AG04450 (cell line): Measurements from ENCODE around the gene EPB41. TPM values are rescaled to one million over a fixed set of nuclear protein-coding genes. Genes with fewer than 3 reads are reported as not detected.

Experiments used
- CTCF ChIA-PET: fragments of 300-600, 350-600 bp; formaldehyde crosslinking; extraction: SDS; loops from one replicate; lab custom pipeline; 2022; ENCODE audit warnings: antibody characterized with exemption, inconsistent platforms; lab: Charles Lee
- POLR2A ChIA-PET: fragments of 350-600 bp; formaldehyde crosslinking; extraction: SDS; loops from one replicate; lab custom pipeline; 2021; ENCODE audit warnings: antibody characterized with exemption, inconsistent platforms; lab: Yijun Ruan, JAX
- DNase-seq: peaks from one replicate; pipeline ENCODE4 v3.0.0-alpha.2; 2011; ENCODE audit warnings: low read depth, low spot score
- H3K27ac ChIP-seq: one replicate; pipeline ENCODE4 v1.5.1; 2012; ENCODE audit warnings: low read depth, low read length, control low read depth
- H3K27me3 ChIP-seq: one replicate; pipeline ENCODE4 v1.6.0; 2012; ENCODE audit warnings: low read length; ENCODE audit not compliant: control insufficient read depth, insufficient read depth
- H3K4me3 ChIP-seq: 2 replicates; pipeline ENCODE4 v1.5.1; 2011; ENCODE audit warnings: mild to moderate bottlenecking, low read depth, low read length, control low read depth
- H3K9me3 ChIP-seq: 2 replicates; pipeline ENCODE4 v1.5.1; 2012; ENCODE audit warnings: low read length; ENCODE audit not compliant: control insufficient read depth, insufficient read depth
- polyA plus RNA-seq: library from polyadenylated mRNA; depleted of rRNA; stranded (reverse); fragments of >200 nt; gene quantifications from 2 replicates; pipeline ENCODE4 v1.2.3, GENCODE V29; 2011
- TF ChIP-seq, protein P1 (sequence below): IDR thresholded peaks from 2 replicates; pipeline ENCODE4 v1.5.1; 2011; ENCODE audit warnings: low read depth, low read length, control low read depth, inconsistent platforms

The EPB41 gene
- polyA plus RNA-seq, 1 experiment, result 7.8 TPM

DNA sequence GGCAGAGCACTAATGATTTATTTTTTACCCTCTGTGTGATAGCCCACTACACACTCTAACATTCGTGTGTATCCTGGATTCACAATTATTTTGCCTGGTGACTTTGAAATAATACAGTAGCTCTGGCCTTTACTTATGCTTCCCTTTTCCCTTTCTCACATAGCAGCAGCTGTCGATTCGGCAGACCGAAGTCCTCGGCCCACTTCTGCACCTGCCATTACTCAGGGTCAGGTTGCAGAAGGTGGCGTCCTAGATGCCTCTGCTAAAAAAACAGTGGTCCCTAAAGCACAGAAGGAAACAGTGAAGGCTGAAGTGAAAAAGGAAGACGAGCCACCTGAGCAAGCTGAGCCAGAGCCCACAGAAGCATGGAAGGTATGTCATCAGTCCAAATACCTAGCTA is 138.6 kb downstream of the EPB41 start:
- no peaks in the 10 kb centered on the region for H3K9me3 ChIP-seq
- CTCF ChIA-PET, result no interaction called here
- POLR2A ChIA-PET, result no interaction called here
- DNase-seq, result no peak
- TF ChIP-seq, protein P1, sequence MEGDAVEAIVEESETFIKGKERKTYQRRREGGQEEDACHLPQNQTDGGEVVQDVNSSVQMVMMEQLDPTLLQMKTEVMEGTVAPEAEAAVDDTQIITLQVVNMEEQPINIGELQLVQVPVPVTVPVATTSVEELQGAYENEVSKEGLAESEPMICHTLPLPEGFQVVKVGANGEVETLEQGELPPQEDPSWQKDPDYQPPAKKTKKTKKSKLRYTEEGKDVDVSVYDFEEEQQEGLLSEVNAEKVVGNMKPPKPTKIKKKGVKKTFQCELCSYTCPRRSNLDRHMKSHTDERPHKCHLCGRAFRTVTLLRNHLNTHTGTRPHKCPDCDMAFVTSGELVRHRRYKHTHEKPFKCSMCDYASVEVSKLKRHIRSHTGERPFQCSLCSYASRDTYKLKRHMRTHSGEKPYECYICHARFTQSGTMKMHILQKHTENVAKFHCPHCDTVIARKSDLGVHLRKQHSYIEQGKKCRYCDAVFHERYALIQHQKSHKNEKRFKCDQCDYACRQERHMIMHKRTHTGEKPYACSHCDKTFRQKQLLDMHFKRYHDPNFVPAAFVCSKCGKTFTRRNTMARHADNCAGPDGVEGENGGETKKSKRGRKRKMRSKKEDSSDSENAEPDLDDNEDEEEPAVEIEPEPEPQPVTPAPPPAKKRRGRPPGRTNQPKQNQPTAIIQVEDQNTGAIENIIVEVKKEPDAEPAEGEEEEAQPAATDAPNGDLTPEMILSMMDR, result no peak
- H3K27me3 ChIP-seq, result no peaks in the 10 kb centered on the region
- H3K27ac ChIP-seq, result no peak overlapping the region
- no peak overlapping the region for H3K4me3 ChIP-seq

DNA sequence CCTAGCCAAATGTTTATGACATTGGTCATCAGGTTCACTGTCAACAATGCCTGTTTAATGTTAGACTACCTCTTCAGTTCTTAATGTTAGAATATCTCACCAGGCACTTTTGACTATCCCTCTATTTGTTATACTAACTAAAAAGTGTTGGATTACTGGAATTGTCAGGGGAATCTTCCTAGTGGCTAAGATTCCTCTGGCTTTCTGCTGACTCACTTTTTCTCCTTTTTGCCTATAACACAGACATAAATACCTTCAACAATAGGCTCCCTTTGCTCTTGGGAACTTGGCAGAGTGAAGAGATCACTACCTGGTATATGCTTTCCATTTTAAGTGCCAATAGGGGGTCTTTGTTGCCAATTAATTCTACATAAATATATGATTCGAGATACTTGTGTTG is 140.8 kb downstream of the EPB41 start:
- Histone ChIP-seq H3K27me3 (no peaks in the 10 kb centered on the region), H3K27ac (no peak overlapping the region), H3K9me3 (no peaks in the 10 kb centered on the region), H3K4me3 (no peak overlapping the region)
- ChIA-PET CTCF (interaction anchor here (1.8 kb wide), 1 partner anchor 147 kb away, joined by 4 read pairs; no protein-coding TSS in a partner anchor), POLR2A (no interaction called here)
- TF ChIP-seq, protein P1, result no peak
- DNase-seq, result no peak

GRCh38 chr1:29056256-29056655 is 141.9 kb downstream of the EPB41 start:
- CTCF ChIA-PET, result interaction anchor here (1.6 to 1.9 kb wide), 2 partner anchors 23 to 146 kb away, joined by 5 read pairs; no protein-coding TSS in a partner anchor
- TF ChIP-seq, protein P1, result no peak
- POLR2A ChIA-PET, result no interaction called here

DNA sequence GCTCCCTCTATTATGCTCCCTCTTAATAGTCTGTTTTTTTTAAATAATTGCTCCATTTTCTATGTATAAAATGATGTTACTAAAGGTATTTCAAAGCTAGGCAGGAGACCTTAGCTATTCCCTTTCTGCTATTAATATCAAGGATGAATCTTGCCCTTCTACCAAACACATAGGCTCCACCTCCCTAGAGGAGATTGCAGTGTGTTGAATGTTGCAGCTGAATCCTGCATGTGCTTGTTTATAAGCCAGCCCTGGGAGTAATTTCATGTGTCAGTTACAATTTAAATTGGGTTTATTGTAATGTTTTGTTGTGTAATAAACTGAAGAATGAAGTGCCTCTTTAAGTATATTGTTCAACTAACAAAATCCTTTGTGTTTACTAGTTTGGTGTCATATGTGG is 143.3 kb downstream of the EPB41 start:
- Histone ChIP-seq H3K9me3 (no peaks in the 10 kb centered on the region), H3K27me3 (no peaks in the 10 kb centered on the region), H3K4me3 (no peak overlapping the region), H3K27ac (no peak overlapping the region)
- DNase-seq, result no peak
- ChIA-PET CTCF (no interaction called here), POLR2A (no interaction called here)
- TF ChIP-seq, protein P1, result no peak

More at GRCh38 chr1:29056256-29056655, 141.9 kb downstream of the EPB41 start:
- DNase-seq, result no peak
- no peaks in the 10 kb centered on the region for H3K9me3 ChIP-seq
- no peak overlapping the region for H3K27ac ChIP-seq
- H3K4me3 ChIP-seq, result no peak overlapping the region
- no peaks in the 10 kb centered on the region for H3K27me3 ChIP-seq

DNA sequence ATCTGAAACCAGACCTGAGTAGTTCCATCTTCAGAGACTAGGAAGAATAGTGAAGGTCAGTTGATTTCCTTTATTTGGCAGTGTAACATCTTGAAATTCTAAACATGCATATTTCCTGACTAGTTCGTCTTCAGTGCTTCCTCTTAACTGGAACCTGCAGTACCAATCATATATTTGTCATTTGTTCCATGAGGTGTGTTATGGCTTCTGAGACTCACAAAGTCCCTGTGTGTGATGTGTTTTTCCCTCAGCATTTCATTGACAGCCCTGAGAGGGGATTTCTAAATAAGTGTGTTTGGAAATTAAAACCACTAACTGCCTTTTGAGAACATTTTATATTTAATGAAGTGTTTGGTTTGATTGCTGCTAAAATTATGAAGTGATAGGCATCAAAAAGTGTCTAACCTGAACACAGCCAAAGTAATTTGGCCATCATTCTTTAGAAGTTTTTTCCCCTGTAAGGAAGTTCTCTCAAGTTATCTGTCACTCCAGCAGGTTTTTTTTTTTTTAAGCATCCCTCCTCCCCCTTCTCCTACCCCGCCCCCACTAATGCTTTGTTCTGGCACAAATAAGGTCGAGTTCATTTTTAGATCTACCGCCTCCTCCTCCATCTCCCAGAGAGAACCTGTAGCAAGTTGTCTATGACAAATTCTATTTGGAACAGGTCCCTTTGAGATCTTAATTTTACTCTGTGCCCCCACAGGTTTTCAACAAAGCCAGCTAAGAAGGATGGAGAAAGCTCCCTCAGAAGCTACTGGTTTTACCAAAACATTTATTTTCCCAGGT is 148.0 kb downstream of the EPB41 start:
- TF ChIP-seq, protein P1, result no peak
- DNase-seq, result no peak
- H3K4me3 ChIP-seq, result no peak overlapping the region
- H3K27me3 ChIP-seq, result peaks cover 2% of the 10 kb centered on the region
- H3K9me3 ChIP-seq, result no peaks in the 10 kb centered on the region
- POLR2A ChIA-PET, result interaction anchor here (0.7 kb wide), 1 partner anchor 17 kb away, joined by 15 read pairs; no protein-coding TSS in a partner anchor
- H3K27ac ChIP-seq, result no peak overlapping the region
- CTCF ChIA-PET, result no interaction called here
